Measurements from ENCODE around the gene MGAT4B.
"Not testable (repeated sequence)": the region's sequence is repeated elsewhere in the genome, so short reads cannot be mapped to it uniquely, and the experiment has no call there.

MGAT4B gene

GRCh38 chr5:179791881-179792611 lies 14.6 kb downstream of the MGAT4B start:
- DNase-seq (ENCODE audit: insufficient read length, low spot score), result no peak
- no peak for TF ChIP-seq POLR2A (IDR thresholded peaks at IDR 0.05; ENCODE audit: low read depth, low read length)
- no peak for FAIRE-seq

GRCh38 chr5:179789278-179789677 lies 17.4 kb downstream of the MGAT4B start:
- not testable (repeated sequence) for FAIRE-seq; DNase-seq (ENCODE audit: insufficient read length, low spot score)

DNA sequence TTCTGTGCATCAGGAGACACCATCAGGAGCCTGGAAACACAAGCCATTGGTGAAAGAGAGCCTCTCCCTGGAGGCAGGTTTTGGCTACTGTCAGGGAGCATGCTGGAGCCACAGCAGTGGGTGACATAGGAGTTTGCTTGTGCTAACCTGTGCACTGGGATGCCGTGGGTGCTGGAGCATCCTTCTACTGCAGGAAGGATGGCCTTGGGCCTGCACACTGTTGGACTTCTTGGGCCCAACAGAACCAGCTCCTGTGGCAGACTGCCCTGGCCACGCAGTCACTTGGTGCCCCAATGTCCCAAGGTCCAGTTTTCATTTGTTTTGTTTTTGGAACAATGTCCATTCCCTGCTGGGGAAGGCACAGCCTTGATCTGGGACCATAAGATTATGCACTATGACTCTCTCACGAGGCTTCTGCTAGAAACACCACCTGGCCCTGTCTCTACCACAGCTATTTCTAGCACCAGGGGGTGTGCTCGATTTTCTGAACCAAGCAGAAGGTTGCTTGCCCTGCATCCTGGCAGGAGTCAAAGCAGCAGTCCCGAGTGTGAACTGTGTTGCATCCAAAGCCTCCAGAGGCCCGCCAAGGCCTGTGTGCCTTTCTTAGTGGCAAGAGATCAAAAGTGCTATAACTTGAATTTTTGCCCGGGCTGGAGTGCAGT lies 18.3 kb downstream of the MGAT4B start:
- FAIRE-seq (no peak), DNase-seq (ENCODE audit: insufficient read length, low spot score) (no peak)
- no peak for TF ChIP-seq POLR2A (IDR thresholded peaks at IDR 0.05; ENCODE audit: low read depth, low read length)

GRCh38 chr5:179786861-179787260 lies 19.8 kb downstream of the MGAT4B start:
- DNase-seq (ENCODE audit: insufficient read length, low spot score), result no peak
- no peak for TF ChIP-seq POLR2A (IDR thresholded peaks at IDR 0.05; ENCODE audit: low read depth, low read length)
- no peak for FAIRE-seq

- TF ChIP-seq POLR2A (IDR thresholded peaks at IDR 0.05; ENCODE audit: low read depth, low read length), result no peak
- DNase-seq (ENCODE audit: insufficient read length, low spot score) (no peak), FAIRE-seq (no peak)
These were observed 23.5 kb downstream of the MGAT4B start for GRCh38 chr5:179783128-179783527.

- FAIRE-seq, result no peak
- no peak for TF ChIP-seq POLR2A (IDR thresholded peaks at IDR 0.05; ENCODE audit: low read depth, low read length)
- no peak for DNase-seq (ENCODE audit: insufficient read length, low spot score)
These were observed 24.8 kb downstream of the MGAT4B start for GRCh38 chr5:179781846-179782245.

DNA sequence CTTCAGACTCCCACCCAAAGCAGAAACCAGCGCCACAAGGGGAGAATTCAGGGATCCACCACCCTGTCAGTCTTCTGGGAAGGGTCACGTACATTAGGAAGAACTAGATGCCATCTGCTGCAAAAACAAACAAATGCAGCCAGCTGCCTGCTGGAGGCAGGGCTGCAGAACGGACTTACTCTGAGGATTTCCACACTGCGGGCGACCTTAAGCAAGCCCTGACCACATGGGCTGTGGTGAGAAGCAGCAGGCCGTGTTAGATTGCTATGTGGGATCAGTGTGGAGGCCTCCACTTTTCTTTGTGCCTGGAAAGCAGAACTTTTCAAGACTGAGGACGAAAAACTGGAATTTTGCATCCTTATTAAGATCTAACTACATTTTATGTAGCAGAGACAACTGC lies 26.3 kb downstream of the MGAT4B start:
- DNase-seq (ENCODE audit: insufficient read length, low spot score), result no peak
- TF ChIP-seq POLR2A (IDR thresholded peaks at IDR 0.05; ENCODE audit: low read depth, low read length), result no peak
- FAIRE-seq, result no peak

DNA sequence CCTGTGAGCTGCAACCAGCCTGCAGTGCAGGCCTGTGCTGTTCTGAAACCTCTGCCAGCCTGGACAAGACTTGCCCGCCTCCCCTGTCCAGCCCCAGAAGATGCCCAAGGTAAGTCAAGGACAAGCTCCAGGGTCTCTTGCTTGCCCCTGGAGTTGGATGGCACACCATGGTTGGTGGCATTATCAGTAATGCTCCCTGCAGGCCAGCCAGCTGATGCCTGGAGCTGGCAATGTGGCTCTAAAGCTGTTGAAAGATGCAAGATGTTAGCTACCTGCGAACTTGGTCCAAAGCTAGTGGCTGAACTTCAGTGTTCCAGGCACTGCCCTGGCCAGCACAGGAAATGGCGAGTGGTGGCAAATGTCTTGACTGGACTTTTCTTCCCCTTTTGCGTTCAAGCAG lies 26.8 kb downstream of the MGAT4B start:
- TF ChIP-seq POLR2A (IDR thresholded peaks at IDR 0.05; ENCODE audit: low read depth, low read length), result no peak
- DNase-seq (ENCODE audit: insufficient read length, low spot score), result no peak
- no peak for FAIRE-seq

- no peak for TF ChIP-seq POLR2A (IDR thresholded peaks at IDR 0.05; ENCODE audit: low read depth, low read length)
- DNase-seq (ENCODE audit: insufficient read length, low spot score), result no peak
- no peak for FAIRE-seq
These were observed 28.1 kb downstream of the MGAT4B start for GRCh38 chr5:179778591-179778990.

GRCh38 chr5:179777909-179778308 lies 28.8 kb downstream of the MGAT4B start:
- FAIRE-seq (no peak), DNase-seq (ENCODE audit: insufficient read length, low spot score) (no peak)
- TF ChIP-seq POLR2A (IDR thresholded peaks at IDR 0.05; ENCODE audit: low read depth, low read length), result no peak

DNA sequence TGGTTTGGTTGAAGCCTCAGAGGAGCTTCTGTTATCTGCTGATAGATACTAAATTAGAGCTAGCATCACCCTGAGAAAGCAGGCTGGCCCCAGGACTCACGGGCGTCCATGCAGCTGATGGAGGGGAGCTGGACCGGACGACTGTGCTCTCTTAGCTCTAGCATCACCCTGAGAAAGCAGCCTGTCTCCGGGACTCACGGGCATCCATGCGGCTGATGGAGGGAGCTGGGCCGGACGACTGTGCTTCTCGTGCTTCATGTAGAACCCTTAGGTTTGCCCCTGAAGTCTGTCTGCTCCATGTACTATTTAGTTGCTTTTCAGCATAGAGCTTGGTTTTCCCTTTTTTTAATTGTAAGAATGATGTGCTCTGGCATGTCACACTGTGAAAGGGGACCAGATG lies 29.2 kb downstream of the MGAT4B start:
- FAIRE-seq (no peak), DNase-seq (ENCODE audit: insufficient read length, low spot score) (no peak)
- no peak for TF ChIP-seq POLR2A (IDR thresholded peaks at IDR 0.05; ENCODE audit: low read depth, low read length)

DNA sequence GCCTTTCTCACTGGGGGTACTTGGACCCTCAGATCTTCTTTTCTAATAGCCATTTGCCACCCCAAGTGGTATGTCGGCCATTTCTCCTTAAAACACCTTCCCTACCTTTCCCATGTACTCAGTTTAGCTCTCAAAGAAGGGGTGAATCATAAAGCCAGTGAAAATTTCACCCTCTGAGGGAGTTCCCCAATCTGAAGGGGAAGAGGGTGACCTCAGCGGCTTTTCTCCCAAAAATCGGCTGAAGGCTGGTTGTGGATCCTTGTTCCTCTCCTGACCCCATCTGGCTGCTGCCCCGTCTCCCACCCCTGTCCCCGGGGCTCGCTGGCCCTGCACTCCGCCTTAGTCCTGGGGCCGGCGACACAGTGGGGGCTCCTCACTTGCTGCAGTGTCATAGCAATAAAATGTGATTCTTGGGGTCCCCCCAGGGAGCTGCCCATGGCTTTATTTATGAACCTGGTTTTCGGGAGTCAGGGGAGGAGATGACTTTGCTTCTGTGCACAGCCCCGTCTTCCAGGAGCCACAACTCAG lies 30.2 kb downstream of the MGAT4B start:
- TF ChIP-seq POLR2A (IDR thresholded peaks at IDR 0.05; ENCODE audit: low read depth, low read length), result no peak
- DNase-seq (ENCODE audit: insufficient read length, low spot score) (no peak), FAIRE-seq (no peak)

- no peak for TF ChIP-seq POLR2A (IDR thresholded peaks at IDR 0.05; ENCODE audit: low read depth, low read length)
- DNase-seq (ENCODE audit: insufficient read length, low spot score) (no peak), FAIRE-seq (no peak)
These were observed 32.2 kb downstream of the MGAT4B start for GRCh38 chr5:179774442-179774841.

GRCh38 chr5:179773686-179774040 lies 33.0 kb downstream of the MGAT4B start:
- TF ChIP-seq POLR2A (IDR thresholded peaks at IDR 0.05; ENCODE audit: low read depth, low read length), result no peak
- no peak for DNase-seq (ENCODE audit: insufficient read length, low spot score)
- FAIRE-seq, result no peak

- no peak for TF ChIP-seq POLR2A (IDR thresholded peaks at IDR 0.05; ENCODE audit: low read depth, low read length)
- FAIRE-seq, result no peak
These were observed 34.3 kb downstream of the MGAT4B start for GRCh38 chr5:179772351-179772750.

More at GRCh38 chr5:179772351-179772750, 34.3 kb downstream of the MGAT4B start:
- no peak for DNase-seq (ENCODE audit: insufficient read length, low spot score)
